Right renal cortex interstitium (tissue), 3 donors: Measurements from ENCODE around the gene VWA3B. TPM values are rescaled to one million over a fixed set of nuclear protein-coding genes. Genes with fewer than 3 reads are reported as not detected.
"Not testable (repeated sequence)": the region's sequence is repeated elsewhere in the genome, so short reads cannot be mapped to it uniquely, and the experiment has no call there.

ENCODE experiments used
- DNase-seq, 3 donors: peaks; one replicate each; pipeline ENCODE4 v3.0.0-alpha.2; 2013; ENCODE audit warnings: low read depth in 3 of 3, low spot score in 2 of 3
- polyA plus RNA-seq, 3 donors: library from polyadenylated mRNA; unstranded; fragments of 120-200 nt; gene quantifications; one replicate each; pipeline ENCODE4 v1.2.1, GENCODE V29; 2013; ENCODE audit not compliant: insufficient read length in 3 of 3

VWA3B gene
- polyA plus RNA-seq, 3 donors, result 0.40 to 0.72 (median 0.54) TPM

GRCh38 chr2:98084151-98084868 is 2.7 kb upstream of the VWA3B start:
- no peak for DNase-seq

GRCh38 chr2:98084869-98085238 is 2.1 kb upstream of the VWA3B start:
- DNase-seq, result no peak

- no peak for DNase-seq
Observed at GRCh38 chr2:98085649-98086048, 1.3 kb upstream of the VWA3B start.

GRCh38 chr2:98087447-98088020 is 567 bp downstream of the VWA3B start:
- no peak for DNase-seq

GRCh38 chr2:98088261-98088660 is 1.3 kb downstream of the VWA3B start:
- no peak for DNase-seq

- DNase-seq, result no peak
Observed at GRCh38 chr2:98089941-98090340, 3.0 kb downstream of the VWA3B start.

GRCh38 chr2:98090951-98091350 is 4.0 kb downstream of the VWA3B start:
- no peak for DNase-seq

GRCh38 chr2:98091738-98092137 is 4.8 kb downstream of the VWA3B start:
- DNase-seq, result no peak

GRCh38 chr2:98093146-98093545 is 6.2 kb downstream of the VWA3B start:
- DNase-seq, result no peak

GRCh38 chr2:98093611-98094010 is 6.6 kb downstream of the VWA3B start:
- DNase-seq, result no peak

GRCh38 chr2:98099939-98100743 is 13.2 kb downstream of the VWA3B start:
- no peak for DNase-seq

GRCh38 chr2:98102315-98102714 is 15.3 kb downstream of the VWA3B start:
- not testable (repeated sequence) for DNase-seq

GRCh38 chr2:98102878-98103277 is 15.9 kb downstream of the VWA3B start:
- no peak for DNase-seq

GRCh38 chr2:98108110-98108509 is 21.1 kb downstream of the VWA3B start:
- DNase-seq, result no peak

GRCh38 chr2:98110741-98111140 is 23.8 kb downstream of the VWA3B start:
- DNase-seq, result no peak

GRCh38 chr2:98114643-98115330 is 27.8 kb downstream of the VWA3B start:
- no peak for DNase-seq

- DNase-seq, result no peak
Observed at GRCh38 chr2:98118161-98118560, 31.2 kb downstream of the VWA3B start.

GRCh38 chr2:98118852-98119251 is 31.9 kb downstream of the VWA3B start:
- no peak for DNase-seq

GRCh38 chr2:98121149-98121548 is 34.2 kb downstream of the VWA3B start:
- DNase-seq, result no peak

GRCh38 chr2:98122524-98122923 is 35.6 kb downstream of the VWA3B start:
- no peak for DNase-seq

- no peak for DNase-seq
Observed at GRCh38 chr2:98123286-98123685, 36.3 kb downstream of the VWA3B start.
